Cardiac muscle cell (in vitro differentiated cells and primary cell): ENCODE measurements around the gene BMPER. TPM values are rescaled to one million over a fixed set of nuclear protein-coding genes. Genes with fewer than 3 reads are reported as not detected.

Source experiments
- DNase-seq, 2 donors: peaks; one replicate each; pipeline versions ENCODE4 v3.0.0 to v3.0.0-alpha.2; 2010 to 2017; ENCODE audit warnings: low read depth in 1 of 2, low spot score in 1 of 2
- H3K27ac ChIP-seq: fragments of 200-600 bp; sonication (generic); 2 replicates; pipeline ENCODE4 v1.5.1; 2016
- H3K27me3 ChIP-seq: fragments of 200-600 bp; sonication (generic); 2 replicates; pipeline ENCODE4 v1.6.0; 2016; ENCODE audit warnings: control low read depth
- H3K36me3 ChIP-seq: fragments of 200-600 bp; sonication (generic); 2 replicates; pipeline ENCODE4 v1.5.1; 2016; ENCODE audit warnings: control low read depth
- H3K4me1 ChIP-seq: fragments of 200-600 bp; sonication (generic); 2 replicates; pipeline ENCODE4 v1.8.1; 2017; ENCODE audit warnings: low read depth, mild to moderate bottlenecking, mixed run types
- H3K4me3 ChIP-seq: fragments of 200-600 bp; sonication (generic); 2 replicates; pipeline ENCODE4 v1.5.1; 2016; ENCODE audit warnings: mild to moderate bottlenecking
- H3K9me3 ChIP-seq: fragments of 200-600 bp; sonication (generic); 2 replicates; pipeline ENCODE4 v1.5.1; 2017; ENCODE audit warnings: low read depth, mild to moderate bottlenecking, control low read depth
- polyA plus RNA-seq: library from polyadenylated mRNA; unstranded; fragments of >200 nt; fragmentation: Nextera tagmentation; extraction: Ambion mirVana; gene quantifications from 2 replicates; pipeline ENCODE4 v1.2.1, GENCODE V29; 2016
- total RNA-seq: library from RNA; depleted of rRNA; stranded (reverse); fragments of >200 nt; gene quantifications from 2 replicates; pipeline ENCODE4 v1.2.3, GENCODE V29; 2016
- TF ChIP-seq, protein P1 (sequence below): IDR thresholded peaks from 2 replicates; pipeline ENCODE4 v1.5.1; 2012; ENCODE audit warnings: low read depth, mild to moderate bottlenecking, low read length

BMPER gene
- total and polyA plus RNA-seq, 2 experiments from 2014 or later, result 53.6 to 138 TPM

DNA sequence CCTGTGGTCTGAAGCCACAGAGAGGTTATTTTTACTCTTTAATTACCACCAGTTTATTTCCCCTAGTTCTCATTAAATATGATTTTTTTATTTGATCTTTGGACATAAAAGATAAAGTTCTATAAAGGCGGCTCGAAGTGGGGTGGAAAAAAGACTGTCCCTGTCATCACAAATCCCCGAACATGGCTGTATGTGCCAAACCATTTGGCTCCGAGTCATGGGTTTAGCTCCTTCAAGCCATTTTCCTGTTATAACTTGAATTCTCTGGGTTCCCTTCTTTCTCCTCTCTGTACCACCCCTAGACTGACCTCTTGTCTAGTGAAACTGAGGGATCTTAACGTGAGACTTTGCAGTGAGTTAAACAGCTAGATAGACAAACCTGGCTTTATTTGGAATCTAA is 181.6 kb downstream of the BMPER start:
- Histone ChIP-seq H3K4me1 (peaks cover 15% of the 10 kb centered on the region), H3K27ac (peak overlapping the region; percentile 59), H3K9me3 (no peaks in the 10 kb centered on the region), H3K4me3 (no peak overlapping the region), H3K36me3 (peaks cover 48% of the 10 kb centered on the region), H3K27me3 (no peaks in the 10 kb centered on the region)
- TF ChIP-seq, protein P1, sequence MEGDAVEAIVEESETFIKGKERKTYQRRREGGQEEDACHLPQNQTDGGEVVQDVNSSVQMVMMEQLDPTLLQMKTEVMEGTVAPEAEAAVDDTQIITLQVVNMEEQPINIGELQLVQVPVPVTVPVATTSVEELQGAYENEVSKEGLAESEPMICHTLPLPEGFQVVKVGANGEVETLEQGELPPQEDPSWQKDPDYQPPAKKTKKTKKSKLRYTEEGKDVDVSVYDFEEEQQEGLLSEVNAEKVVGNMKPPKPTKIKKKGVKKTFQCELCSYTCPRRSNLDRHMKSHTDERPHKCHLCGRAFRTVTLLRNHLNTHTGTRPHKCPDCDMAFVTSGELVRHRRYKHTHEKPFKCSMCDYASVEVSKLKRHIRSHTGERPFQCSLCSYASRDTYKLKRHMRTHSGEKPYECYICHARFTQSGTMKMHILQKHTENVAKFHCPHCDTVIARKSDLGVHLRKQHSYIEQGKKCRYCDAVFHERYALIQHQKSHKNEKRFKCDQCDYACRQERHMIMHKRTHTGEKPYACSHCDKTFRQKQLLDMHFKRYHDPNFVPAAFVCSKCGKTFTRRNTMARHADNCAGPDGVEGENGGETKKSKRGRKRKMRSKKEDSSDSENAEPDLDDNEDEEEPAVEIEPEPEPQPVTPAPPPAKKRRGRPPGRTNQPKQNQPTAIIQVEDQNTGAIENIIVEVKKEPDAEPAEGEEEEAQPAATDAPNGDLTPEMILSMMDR, result no peak
- DNase-seq, result no peak

DNA sequence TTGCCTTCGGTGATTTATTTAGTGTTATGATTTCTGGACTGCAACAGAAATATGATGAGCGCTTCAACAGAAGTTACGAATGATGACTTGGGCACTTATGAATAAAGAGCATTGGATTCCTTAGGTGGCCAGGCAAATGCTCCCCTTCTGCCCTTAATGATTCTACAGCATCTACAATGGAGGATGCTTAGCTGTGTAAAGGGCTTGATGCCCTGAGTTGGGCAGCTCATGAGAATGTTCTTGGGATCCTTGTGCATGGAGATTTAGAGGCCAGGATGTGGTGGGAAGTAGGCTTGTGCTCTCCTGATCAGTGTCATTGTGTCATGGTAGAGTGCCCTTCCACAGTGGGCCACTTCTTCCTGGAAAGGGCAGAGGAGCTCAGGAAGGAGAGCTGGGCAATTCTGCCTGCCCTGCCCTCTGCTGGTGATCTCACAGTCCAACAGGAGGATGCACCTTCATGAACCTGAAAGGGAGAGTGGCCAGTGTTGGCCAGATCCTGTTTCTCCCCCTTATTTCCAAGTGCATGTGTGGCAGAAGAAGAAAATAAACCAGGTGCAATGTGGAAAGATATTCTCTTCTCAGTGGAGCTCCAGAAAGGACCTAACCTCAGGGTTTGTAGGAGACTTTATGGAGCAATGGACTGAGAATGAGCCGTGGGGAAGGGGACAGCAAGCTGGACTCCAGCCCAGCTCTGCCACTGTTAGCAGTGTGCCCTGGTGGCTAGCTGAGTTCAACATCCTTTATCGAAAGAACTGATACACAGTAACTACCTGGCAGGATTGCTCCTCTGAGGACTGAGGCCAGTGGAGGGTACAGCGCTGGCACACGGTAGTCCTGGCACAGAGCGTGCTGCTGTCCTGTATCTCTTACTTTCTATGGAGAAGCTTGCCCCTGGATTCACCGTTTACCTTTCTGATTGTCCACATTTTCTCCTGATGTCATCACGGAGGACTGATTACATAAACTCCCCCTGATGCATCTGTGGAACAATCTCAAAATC is 182.9 kb downstream of the BMPER start:
- H3K9me3 ChIP-seq, result no peaks in the 10 kb centered on the region
- DNase-seq, result peak; percentile 57 to 64
- H3K4me3 ChIP-seq, result no peak overlapping the region
- peaks cover 43% of the 10 kb centered on the region for H3K36me3 ChIP-seq
- peaks cover 15% of the 10 kb centered on the region for H3K4me1 ChIP-seq
- H3K27me3 ChIP-seq, result no peaks in the 10 kb centered on the region
- peak overlapping the region; percentile 12 for H3K27ac ChIP-seq
- TF ChIP-seq, protein P1, result peak; percentile 78

DNA sequence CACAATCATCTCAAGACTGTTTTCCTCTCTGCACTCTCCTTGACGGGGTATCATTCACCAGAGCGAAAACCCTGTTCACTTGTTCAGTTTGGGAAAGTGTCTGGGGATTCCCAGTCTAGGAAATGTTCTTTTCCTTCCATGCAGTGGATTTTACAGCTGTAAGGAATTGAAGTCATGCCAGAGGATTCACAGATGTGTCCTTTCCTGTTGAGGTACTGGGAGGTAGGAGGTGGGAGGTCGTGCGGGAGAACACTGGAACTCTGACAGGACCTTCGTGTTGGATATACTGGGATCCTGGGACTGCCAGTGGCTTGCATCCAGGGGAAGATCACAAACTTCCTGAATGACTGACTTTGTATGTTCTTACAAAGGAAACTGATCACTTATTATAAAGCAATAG is 185.5 kb downstream of the BMPER start:
- TF ChIP-seq, protein P1, result no peak
- Histone ChIP-seq H3K27ac (peak overlapping the region; percentile 81), H3K4me3 (no peak overlapping the region)

DNA sequence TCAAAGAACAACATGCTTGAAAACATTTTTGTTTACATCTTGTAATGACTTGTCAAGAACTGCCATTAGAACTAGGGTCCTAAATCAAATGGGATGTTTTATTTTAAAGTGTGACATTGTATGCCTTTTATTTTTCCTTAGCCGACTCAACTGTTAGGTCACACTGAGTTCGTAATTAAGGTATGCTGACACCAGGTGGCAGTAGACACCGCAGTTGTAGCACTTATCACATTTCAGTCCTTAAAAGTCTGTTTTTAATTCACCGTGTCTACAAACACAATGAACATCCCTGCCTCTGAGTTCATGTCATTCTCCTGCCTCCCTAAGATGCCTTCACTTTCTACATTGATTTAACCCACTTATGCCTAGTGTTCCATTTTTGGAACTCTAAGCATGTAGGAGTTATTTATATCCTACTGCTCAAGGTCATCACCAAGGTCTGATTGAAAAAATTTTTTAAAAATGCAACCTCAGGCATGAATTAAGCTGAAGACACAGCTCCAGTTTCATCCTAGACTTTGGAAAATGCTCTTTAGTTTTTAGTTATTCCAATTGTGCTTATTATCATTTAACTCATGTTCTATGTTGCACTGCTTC is 186.1 kb downstream of the BMPER start:
- H3K4me1 ChIP-seq, result peaks cover 15% of the 10 kb centered on the region
- TF ChIP-seq, protein P1, result peak; percentile 56
- H3K27me3 ChIP-seq, result no peaks in the 10 kb centered on the region
- H3K27ac ChIP-seq, result peak overlapping the region; percentile 81
- no peak overlapping the region for H3K4me3 ChIP-seq
- peak; percentile 51 to 78 for DNase-seq
- no peaks in the 10 kb centered on the region for H3K9me3 ChIP-seq
- peaks cover 30% of the 10 kb centered on the region for H3K36me3 ChIP-seq

More for the DNA sequence above, 185.5 kb downstream of the BMPER start:
- H3K4me1 ChIP-seq, result peaks cover 15% of the 10 kb centered on the region
- no peaks in the 10 kb centered on the region for H3K9me3 ChIP-seq
- DNase-seq, result no peak
- peaks cover 36% of the 10 kb centered on the region for H3K36me3 ChIP-seq
- H3K27me3 ChIP-seq, result no peaks in the 10 kb centered on the region

DNA sequence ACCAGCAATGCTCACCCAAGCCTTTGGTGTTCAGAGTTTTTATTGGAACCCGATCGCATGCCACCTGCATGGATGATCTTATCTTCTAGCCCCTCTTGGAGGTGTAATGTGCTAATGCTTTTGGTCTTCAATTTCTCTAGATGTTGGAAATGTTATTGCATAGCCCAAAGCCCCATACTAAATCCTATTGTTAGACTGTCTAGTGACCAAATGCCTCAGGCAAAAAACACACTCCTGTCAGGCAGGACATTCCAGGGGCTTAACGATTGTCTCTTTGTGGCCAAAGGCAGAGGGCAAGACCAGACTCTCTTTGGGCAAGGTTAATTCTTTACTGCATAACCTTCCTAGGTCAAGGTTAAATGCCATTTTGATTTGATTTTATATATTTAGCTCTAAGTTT is 187.9 kb downstream of the BMPER start:
- Histone ChIP-seq H3K9me3 (no peaks in the 10 kb centered on the region), H3K4me1 (peaks cover 15% of the 10 kb centered on the region), H3K27ac (peak overlapping the region; percentile 59), H3K4me3 (no peak overlapping the region), H3K27me3 (no peaks in the 10 kb centered on the region), H3K36me3 (peaks cover 25% of the 10 kb centered on the region)
- no peak for DNase-seq
- TF ChIP-seq, protein P1, result no peak
